Mesodermal cell (in vitro differentiated cells): ENCODE results near the gene WNT3.

ENCODE experiments used
- H3K27ac ChIP-seq: 2 replicates; pipeline ENCODE4 v1.7.0; 2013; ENCODE audit warnings: mild to moderate bottlenecking, low read depth, low read length, moderate library complexity; ENCODE audit not compliant: severe bottlenecking
- H3K36me3 ChIP-seq: 2 replicates; pipeline ENCODE4 v1.7.1; 2013; ENCODE audit warnings: mild to moderate bottlenecking, low read length, moderate library complexity; ENCODE audit not compliant: control insufficient read depth, insufficient read depth
- H3K4me1 ChIP-seq: one replicate; pipeline ENCODE4 v1.7.1; 2013; ENCODE audit warnings: mild to moderate bottlenecking, low read length; ENCODE audit not compliant: insufficient read depth, control insufficient read depth, poor library complexity, severe bottlenecking
- H3K4me3 ChIP-seq: 2 replicates; pipeline ENCODE4 v1.7.0; 2013; ENCODE audit warnings: low read length, control low read depth, mild to moderate bottlenecking; ENCODE audit not compliant: insufficient read depth, poor library complexity, severe bottlenecking; ENCODE audit errors: extremely low read depth
- H3K9me3 ChIP-seq: 2 replicates; pipeline ENCODE4 v1.7.1; 2013; ENCODE audit warnings: mild to moderate bottlenecking, low read length, moderate library complexity; ENCODE audit not compliant: control insufficient read depth
- WGBS, 2 experiments: methylation state at CpG; one replicate each; pipeline ENCODE4 v1.1.5; 2013; ENCODE audit warnings: missing lambda C conversion rate in 2 of 2; ENCODE audit not compliant: insufficient coverage in 2 of 2; 5-methylcytosine and 5-hydroxymethylcytosine counted together

WNT3 gene

GRCh38 chr17:46785696-46786095, 32.8 kb downstream of the WNT3 start:
- no peak overlapping the region for H3K4me3 ChIP-seq
- peaks cover 11% of the 10 kb centered on the region for H3K4me1 ChIP-seq
- 22 to 50% methylated on average over 1 to 6 of the region's 7 CpGs for WGBS, 2 experiments
- H3K9me3 ChIP-seq = peaks cover 7% of the 10 kb centered on the region
- H3K36me3 ChIP-seq = no peaks in the 10 kb centered on the region
- no peak overlapping the region for H3K27ac ChIP-seq

GRCh38 chr17:46783031-46783593, 35.4 kb downstream of the WNT3 start:
- Histone ChIP-seq H3K4me3 (no peak overlapping the region), H3K36me3 (no peaks in the 10 kb centered on the region), H3K27ac (no peak overlapping the region), H3K9me3 (no peaks in the 10 kb centered on the region), H3K4me1 (peaks cover 10% of the 10 kb centered on the region)
- 89 to 91% methylated on average over 4 to 7 of the region's 7 CpGs for WGBS, 2 experiments

GRCh38 chr17:46782250-46782953, 36.1 kb downstream of the WNT3 start:
- H3K36me3 ChIP-seq = no peaks in the 10 kb centered on the region
- H3K4me3 ChIP-seq = no peak overlapping the region
- peaks cover 10% of the 10 kb centered on the region for H3K4me1 ChIP-seq
- no peak overlapping the region for H3K27ac ChIP-seq
- 86 to 93% methylated on average over 6 to 7 of the region's 9 CpGs for WGBS, 2 experiments
- H3K9me3 ChIP-seq = no peaks in the 10 kb centered on the region

GRCh38 chr17:46780003-46780373, 38.5 kb downstream of the WNT3 start:
- Histone ChIP-seq H3K27ac (no peak overlapping the region), H3K4me1 (peaks cover 3% of the 10 kb centered on the region), H3K9me3 (no peaks in the 10 kb centered on the region), H3K4me3 (no peak overlapping the region), H3K36me3 (peaks cover 3% of the 10 kb centered on the region)
- 92 to 95% methylated on average over 5 of the region's 5 CpGs for WGBS, 2 experiments

GRCh38 chr17:46777943-46778915, 40.3 kb downstream of the WNT3 start:
- no peak overlapping the region for H3K27ac ChIP-seq

GRCh38 chr17:46776298-46777005, 42.0 kb downstream of the WNT3 start:
- Histone ChIP-seq H3K4me3 (no peak overlapping the region), H3K36me3 (peaks cover 3% of the 10 kb centered on the region), H3K27ac (no peak overlapping the region), H3K4me1 (peaks cover 5% of the 10 kb centered on the region), H3K9me3 (no peaks in the 10 kb centered on the region)
- WGBS, 2 experiments = 93 to 96% methylated on average over 8 to 11 of the region's 12 CpGs

More at GRCh38 chr17:46777943-46778915, 40.3 kb downstream of the WNT3 start:
- H3K4me3 ChIP-seq = no peak overlapping the region
- no peaks in the 10 kb centered on the region for H3K9me3 ChIP-seq
- peaks cover 3% of the 10 kb centered on the region for H3K4me1 ChIP-seq
- peaks cover 3% of the 10 kb centered on the region for H3K36me3 ChIP-seq
- WGBS, 2 experiments = 88 to 89% methylated on average over 18 to 20 of the region's 23 CpGs

GRCh38 chr17:46774108-46774737, 44.3 kb downstream of the WNT3 start:
- H3K27ac ChIP-seq = no peak overlapping the region
- no peaks in the 10 kb centered on the region for H3K9me3 ChIP-seq
- H3K4me1 ChIP-seq = peaks cover 18% of the 10 kb centered on the region
- H3K4me3 ChIP-seq = no peak overlapping the region
- 91 to 94% methylated on average over 3 to 9 of the region's 10 CpGs for WGBS, 2 experiments
- peaks cover 6% of the 10 kb centered on the region for H3K36me3 ChIP-seq

GRCh38 chr17:46773676-46774075, 44.8 kb downstream of the WNT3 start:
- H3K27ac ChIP-seq = no peak overlapping the region
- peaks cover 18% of the 10 kb centered on the region for H3K4me1 ChIP-seq
- no peaks in the 10 kb centered on the region for H3K9me3 ChIP-seq
- WGBS, 2 experiments = 74 to 80% methylated on average over 12 to 15 of the region's 15 CpGs
- peaks cover 11% of the 10 kb centered on the region for H3K36me3 ChIP-seq
- H3K4me3 ChIP-seq = no peak overlapping the region

- peaks cover 14% of the 10 kb centered on the region for H3K36me3 ChIP-seq
- 32 to 35% methylated on average over 5 of the region's 6 CpGs for WGBS, 2 experiments
- H3K4me1 ChIP-seq = peaks cover 18% of the 10 kb centered on the region
- H3K27ac ChIP-seq = no peak overlapping the region
- no peak overlapping the region for H3K4me3 ChIP-seq
- H3K9me3 ChIP-seq = no peaks in the 10 kb centered on the region
These were observed 45.3 kb downstream of the WNT3 start for GRCh38 chr17:46773221-46773605.
